ENCODE data around the gene GRIA1. TPM values are rescaled to one million over a fixed set of nuclear protein-coding genes. Genes with fewer than 3 reads are reported as not detected.

Gene GRIA1
- total RNA-seq, 3 donors from 2014 or later, result 0.10 to 0.54 TPM; not detected in 1

DNA sequence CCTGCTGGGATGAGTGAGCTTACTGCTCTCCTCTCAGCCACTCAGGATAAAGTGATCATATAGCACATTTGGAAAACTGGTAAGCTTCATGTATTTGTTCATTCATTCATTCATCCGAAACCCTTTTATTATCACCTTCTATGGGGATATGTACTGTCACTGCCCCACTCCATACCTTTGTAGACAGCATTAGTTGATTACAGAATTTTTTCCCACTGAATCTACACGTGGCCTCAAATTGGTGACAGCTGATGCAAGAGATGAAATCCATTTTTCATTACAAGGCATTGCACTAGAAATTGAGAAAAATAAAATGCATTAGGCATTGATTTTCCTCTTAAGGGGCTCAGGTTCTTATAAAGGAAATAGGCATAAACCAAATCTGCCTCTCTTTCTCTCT is 9.7 kb downstream of the GRIA1 start:
- ATAC-seq (no peak), DNase-seq (no peak)
- Histone ChIP-seq H3K9me3 (no peaks in the 10 kb centered on the region), H3K36me3 (ENCODE audit: low read depth) (no peaks in the 10 kb centered on the region), H3K4me3 (no peak overlapping the region), H3K4me1 (ENCODE audit: low read depth) (no peaks in the 10 kb centered on the region)
- TF ChIP-seq, protein P1, sequence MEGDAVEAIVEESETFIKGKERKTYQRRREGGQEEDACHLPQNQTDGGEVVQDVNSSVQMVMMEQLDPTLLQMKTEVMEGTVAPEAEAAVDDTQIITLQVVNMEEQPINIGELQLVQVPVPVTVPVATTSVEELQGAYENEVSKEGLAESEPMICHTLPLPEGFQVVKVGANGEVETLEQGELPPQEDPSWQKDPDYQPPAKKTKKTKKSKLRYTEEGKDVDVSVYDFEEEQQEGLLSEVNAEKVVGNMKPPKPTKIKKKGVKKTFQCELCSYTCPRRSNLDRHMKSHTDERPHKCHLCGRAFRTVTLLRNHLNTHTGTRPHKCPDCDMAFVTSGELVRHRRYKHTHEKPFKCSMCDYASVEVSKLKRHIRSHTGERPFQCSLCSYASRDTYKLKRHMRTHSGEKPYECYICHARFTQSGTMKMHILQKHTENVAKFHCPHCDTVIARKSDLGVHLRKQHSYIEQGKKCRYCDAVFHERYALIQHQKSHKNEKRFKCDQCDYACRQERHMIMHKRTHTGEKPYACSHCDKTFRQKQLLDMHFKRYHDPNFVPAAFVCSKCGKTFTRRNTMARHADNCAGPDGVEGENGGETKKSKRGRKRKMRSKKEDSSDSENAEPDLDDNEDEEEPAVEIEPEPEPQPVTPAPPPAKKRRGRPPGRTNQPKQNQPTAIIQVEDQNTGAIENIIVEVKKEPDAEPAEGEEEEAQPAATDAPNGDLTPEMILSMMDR (IDR thresholded peaks at IDR 0.05), result no peak
- intact Hi-C loops (cut with DNase I, micrococcal nuclease), result no loop called here

DNA sequence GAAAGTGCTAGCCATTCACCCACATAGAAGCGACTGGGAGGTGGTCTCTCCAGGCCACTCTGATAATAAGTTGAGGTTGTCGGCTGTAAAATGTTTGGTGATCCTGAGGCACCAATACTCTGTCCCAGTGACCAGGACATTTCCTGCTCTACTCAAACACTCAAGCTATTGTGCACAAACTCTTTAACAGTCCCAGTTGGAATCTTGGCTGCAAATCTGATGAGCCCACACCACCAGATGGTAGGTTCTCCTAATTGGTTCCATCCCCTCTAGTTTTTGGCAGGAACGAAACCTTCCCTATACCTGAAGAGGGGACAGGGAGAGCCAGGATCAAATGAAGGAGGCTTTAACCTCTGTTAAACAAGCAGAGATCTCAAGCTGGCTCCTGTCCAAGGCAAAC is 14.3 kb downstream of the GRIA1 start:
- TF ChIP-seq, protein P1 (IDR thresholded peaks at IDR 0.05), result no peak
- no peak for DNase-seq
- intact Hi-C loops (cut with DNase I, micrococcal nuclease), result no loop called here
- Histone ChIP-seq H3K9me3 (no peaks in the 10 kb centered on the region), H3K4me3 (no peak overlapping the region), H3K36me3 (ENCODE audit: low read depth) (no peaks in the 10 kb centered on the region), H3K4me1 (ENCODE audit: low read depth) (no peaks in the 10 kb centered on the region)
- ATAC-seq, result no peak

- Histone ChIP-seq H3K9me3 (peaks cover 3% of the 10 kb centered on the region), H3K4me1 (ENCODE audit: low read depth) (no peaks in the 10 kb centered on the region), H3K4me3 (no peak overlapping the region), H3K36me3 (ENCODE audit: low read depth) (no peaks in the 10 kb centered on the region)
- intact Hi-C loops (cut with DNase I, micrococcal nuclease), result no loop called here
- DNase-seq (no peak), ATAC-seq (no peak)
- TF ChIP-seq, protein P1 (IDR thresholded peaks at IDR 0.05), result no peak
These were observed 18.2 kb downstream of the GRIA1 start for GRCh38 chr5:153508700-153509099.

- H3K36me3 ChIP-seq (ENCODE audit: low read depth), result no peaks in the 10 kb centered on the region
- TF ChIP-seq, protein P1 (IDR thresholded peaks at IDR 0.05), result no peak
- no peak overlapping the region for H3K4me3 ChIP-seq
- ATAC-seq (no peak), DNase-seq (no peak)
- intact Hi-C loops (cut with DNase I, micrococcal nuclease), result no loop called here
- H3K4me1 ChIP-seq (ENCODE audit: low read depth), result no peaks in the 10 kb centered on the region
- peaks cover 13% of the 10 kb centered on the region for H3K9me3 ChIP-seq
These were observed 21.2 kb downstream of the GRIA1 start for GRCh38 chr5:153511622-153512021.

DNA sequence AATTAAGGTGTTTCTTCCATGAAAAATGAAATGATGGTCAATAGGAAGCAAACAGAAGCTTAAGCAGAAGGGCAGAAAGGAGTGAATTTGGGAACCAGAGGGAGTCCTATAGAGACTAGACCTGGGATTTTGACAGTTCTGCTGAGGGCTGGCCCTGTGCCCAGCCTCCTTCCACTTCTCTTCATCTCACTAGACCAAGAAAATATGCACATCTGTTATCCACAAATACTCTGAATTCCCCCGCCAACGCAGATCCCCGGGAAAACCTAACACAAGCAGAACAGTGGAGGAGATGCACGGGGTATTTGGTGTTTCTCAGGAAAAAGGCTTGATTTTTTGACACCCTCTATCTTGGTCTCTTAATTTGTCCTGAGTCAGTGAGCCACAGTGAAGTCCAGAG is 22.7 kb downstream of the GRIA1 start:
- H3K9me3 ChIP-seq, result peaks cover 13% of the 10 kb centered on the region
- TF ChIP-seq, protein P1 (IDR thresholded peaks at IDR 0.05), result no peak
- H3K4me3 ChIP-seq, result no peak overlapping the region
- no peaks in the 10 kb centered on the region for H3K4me1 ChIP-seq (ENCODE audit: low read depth)
- ATAC-seq, result no peak
- intact Hi-C loops (cut with DNase I, micrococcal nuclease), result no loop called here
- no peak for DNase-seq
- no peaks in the 10 kb centered on the region for H3K36me3 ChIP-seq (ENCODE audit: low read depth)

DNA sequence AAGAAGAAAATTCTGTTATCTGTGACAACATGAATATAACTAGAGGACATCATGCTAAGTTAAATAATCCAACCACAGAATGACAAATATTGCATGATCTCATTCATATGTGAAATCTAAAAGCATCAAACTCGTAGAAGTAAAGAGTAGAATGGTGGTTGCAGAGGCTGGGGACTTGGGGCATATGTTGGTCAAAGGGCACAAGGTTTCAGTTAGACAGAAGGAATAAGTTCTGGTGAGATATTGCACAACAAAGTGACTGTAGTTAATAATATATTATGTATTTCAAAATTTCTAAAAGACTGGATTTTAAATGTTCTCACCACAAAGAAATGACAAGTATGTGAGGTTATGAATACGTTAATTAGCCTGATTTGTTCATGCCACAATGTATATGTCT is 24.8 kb downstream of the GRIA1 start:
- TF ChIP-seq, protein P1 (IDR thresholded peaks at IDR 0.05), result no peak
- Histone ChIP-seq H3K4me1 (ENCODE audit: low read depth) (no peaks in the 10 kb centered on the region), H3K9me3 (peaks cover 13% of the 10 kb centered on the region), H3K36me3 (ENCODE audit: low read depth) (no peaks in the 10 kb centered on the region), H3K4me3 (no peak overlapping the region)
- DNase-seq, result no peak
- intact Hi-C loops (cut with DNase I, micrococcal nuclease), result no loop called here
- no peak for ATAC-seq
